GM18873 (cell line): ENCODE data around the gene PLEKHM2.

Experiments
- ATAC-seq: cut with Tn5 transposase; IDR thresholded peaks from one replicate; pipeline ENCODE4 v1.9.1; 2021; ENCODE audit warnings: mild to moderate bottlenecking, moderate library complexity, moderate number of reproducible peaks; ENCODE audit not compliant: unreplicated experiment, low FRiP score

Gene PLEKHM2

DNA sequence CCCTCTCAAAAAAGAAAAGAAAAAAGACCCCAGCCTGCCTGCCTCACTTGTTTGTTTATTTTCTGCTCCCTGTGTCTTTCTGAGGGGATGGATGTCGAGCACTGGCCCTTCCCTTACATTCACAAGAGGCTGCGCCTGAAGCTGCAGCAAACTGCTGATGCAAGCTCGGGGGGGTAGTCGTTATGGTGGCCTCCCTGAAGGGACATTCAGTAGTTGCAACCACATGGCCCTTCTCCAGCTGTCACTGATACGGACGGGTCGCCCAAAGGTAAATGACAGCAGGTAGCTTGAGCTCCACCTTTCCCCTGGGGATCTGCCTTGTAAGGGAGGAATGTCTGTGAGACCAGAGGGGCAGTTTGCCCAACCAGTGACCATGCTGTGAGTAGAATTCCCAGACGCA is 17.7 kb downstream of the PLEKHM2 start:
- no peak for ATAC-seq

DNA sequence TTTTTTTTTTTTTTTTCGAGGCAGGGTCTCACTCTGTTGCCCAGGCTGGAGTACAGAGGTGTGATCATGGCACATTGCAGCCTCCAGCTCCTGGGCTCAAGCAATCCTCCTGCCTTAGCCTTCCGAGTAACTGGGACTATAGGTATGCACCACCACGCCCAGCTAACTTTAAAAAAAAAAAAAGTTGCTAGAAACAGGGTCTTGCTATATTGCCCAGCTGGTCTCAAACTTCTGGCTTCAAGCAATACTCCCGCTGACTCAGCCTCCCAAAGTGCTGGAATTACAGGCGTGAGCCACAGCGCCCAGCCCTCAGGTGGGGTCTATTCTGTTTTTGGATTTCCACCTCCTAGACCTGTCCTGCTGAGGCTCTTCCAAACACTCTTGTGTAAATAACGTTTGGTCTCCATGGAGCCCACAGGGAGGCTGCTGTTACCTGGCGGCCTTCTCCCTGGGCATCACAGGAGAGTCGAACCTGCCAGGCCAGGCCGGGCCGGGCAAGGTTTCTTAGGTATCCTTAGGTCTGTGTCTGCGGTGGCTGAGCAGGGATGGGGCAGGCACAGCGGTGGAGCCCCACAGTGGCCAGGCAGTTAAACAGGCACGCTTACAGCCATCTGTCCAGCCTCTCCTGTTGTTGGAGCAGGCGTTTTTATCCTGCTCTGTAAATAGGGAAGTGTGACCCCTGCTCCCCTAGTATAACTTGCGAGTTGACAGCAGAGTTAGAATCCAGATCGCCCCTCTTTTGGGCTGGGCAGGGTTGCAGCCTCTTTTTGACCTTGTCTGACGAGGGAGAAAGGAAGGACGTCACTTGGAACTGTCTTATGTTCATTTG is 18.8 kb downstream of the PLEKHM2 start:
- ATAC-seq: no peak

GRCh38 chr1:15703562-15703961 is 19.4 kb downstream of the PLEKHM2 start:
- no peak for ATAC-seq

- ATAC-seq: no peak
Measured at GRCh38 chr1:15704526-15705183, 20.5 kb downstream of the PLEKHM2 start.

DNA sequence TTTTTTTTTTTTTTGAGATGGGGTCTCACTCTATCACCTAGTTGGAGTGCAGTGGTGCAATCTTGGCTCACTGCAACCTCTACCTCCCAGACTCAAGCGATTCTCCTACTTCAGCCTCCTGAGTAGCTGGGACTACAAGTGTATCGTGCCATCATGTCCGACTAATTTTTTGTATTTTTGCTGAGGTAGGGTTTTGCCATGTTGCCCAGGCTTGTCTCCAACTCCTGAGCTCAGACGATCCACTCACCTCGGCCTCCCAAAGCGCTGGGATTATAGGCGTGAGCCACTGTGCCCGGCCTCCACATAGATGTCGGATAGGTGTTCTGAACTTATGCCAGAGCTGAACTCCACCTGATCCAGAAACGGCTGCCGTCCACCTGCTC is 21.1 kb downstream of the PLEKHM2 start:
- no peak for ATAC-seq

DNA sequence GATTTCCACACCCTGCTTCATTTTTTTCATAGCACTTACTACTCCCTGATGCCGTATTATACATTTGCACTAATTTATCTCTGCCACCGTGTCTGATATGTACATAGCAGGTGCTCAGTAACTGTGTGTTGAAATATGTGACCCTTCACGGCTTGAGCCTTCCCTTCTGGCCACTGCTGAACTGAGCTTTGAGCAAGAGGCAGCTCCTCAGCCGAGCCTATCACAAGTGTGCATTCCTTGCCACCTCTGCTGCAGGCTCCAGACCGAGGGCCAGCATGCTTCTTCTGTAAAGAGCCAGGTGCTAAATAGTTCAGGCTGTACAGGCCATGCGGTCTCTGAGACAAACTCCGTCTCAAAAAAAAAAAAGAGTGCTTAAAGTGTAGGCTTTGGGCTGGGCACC is 22.6 kb downstream of the PLEKHM2 start:
- ATAC-seq: no peak

GRCh38 chr1:15707239-15707925 is 23.3 kb downstream of the PLEKHM2 start:
- no peak for ATAC-seq

DNA sequence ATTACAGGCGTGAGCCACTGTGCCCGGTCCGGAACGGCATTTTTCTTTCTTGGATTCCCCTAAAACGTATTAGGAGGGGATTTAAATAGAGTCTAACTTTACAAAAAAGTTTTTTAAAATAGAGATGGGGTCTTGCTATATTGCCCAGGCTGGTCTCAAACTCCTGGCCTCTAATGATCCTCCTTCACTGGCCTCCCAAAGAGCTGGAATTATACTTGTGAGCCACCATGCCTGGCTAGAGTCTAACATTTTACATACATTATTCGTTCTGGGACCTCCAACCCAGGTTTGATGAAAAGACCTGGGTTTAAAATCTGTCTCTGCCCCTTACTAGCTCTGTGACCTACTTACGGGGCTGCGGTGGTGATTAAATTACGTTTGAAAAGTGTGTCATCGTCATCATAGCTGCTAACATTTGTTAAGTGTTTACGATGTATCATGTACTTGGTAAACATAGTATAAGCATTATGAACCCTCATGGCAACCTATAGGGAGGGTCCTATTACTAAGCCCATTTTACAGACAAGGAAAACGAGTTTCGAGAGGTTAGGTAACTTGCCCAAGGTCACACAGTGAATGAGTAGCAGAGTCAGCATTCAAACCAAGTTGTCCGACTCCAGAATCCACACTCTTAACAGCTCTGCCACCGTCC is 24.5 kb downstream of the PLEKHM2 start:
- ATAC-seq: no peak

- ATAC-seq: no peak
Measured at GRCh38 chr1:15709226-15709625, 25.1 kb downstream of the PLEKHM2 start.

GRCh38 chr1:15712168-15712567 is 28.0 kb downstream of the PLEKHM2 start:
- ATAC-seq: no peak

DNA sequence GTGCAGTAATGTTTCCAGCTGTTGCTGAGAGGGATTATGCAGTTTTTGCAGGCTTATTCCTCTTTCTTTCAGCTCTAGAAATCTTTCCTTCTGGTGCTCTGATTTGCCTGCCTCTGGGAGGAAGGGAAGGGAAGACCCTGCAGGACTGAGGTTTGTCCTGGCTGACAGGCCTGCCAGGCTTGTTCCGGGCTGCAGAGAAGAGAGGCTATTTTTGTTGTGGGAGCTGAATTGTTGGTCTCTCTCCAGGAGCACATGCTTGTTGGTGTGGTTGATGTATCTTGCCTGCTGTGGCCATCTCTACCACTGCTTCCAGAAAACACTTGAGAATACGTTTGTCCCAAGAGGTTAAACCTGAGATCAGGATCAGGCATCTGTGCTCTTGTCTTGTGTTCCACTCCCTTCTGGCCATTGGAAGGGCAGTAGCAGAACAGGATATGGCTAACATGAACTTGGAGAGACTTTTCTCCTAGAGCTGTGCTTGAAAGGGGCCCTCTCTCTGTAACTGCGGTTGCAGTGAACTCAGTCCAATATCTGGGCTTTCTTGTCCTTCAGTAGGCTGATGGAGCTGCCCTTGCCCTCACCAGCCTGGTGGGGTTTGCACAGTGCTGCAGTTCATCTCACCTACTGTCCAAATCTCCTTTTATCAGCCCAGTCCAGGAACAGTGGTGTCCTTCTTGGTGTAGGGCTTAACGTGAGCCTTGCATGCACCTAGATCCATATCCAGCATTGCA is 30.5 kb downstream of the PLEKHM2 start:
- no peak for ATAC-seq

DNA sequence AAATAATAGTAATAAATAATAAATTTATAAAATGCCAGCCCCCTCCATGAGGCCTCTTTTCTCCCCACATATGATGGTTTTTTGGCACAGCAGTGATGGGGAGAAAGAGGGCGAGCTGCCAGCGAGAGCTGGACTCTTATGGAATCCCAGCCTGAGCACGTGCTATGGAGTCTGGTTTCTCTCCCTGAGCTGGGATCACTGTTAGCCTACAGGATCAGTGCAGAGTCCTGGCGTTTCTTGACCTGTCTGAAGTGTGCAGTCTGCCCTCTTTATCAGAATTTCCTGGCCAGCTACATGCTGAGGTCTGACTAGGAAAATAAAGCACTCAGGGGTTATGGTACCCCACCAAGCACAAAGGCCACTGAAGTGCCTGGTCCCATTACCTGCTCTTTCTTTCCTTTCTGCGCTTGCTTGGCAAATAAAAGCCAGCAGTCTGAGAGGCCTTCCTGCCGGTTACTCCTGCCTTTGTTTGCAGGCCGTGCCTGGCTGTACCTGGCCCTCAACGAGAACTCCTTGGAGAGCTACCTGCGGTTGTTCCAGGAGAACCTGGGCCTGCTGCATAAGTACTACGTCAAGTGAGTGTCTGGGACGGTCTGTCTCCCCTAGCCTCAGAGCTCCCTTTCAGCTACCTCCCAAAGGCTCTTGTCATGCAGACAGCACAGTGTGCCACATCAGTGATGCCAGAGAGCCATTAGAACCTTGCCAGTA is 33.5 kb downstream of the PLEKHM2 start:
- no peak for ATAC-seq

DNA sequence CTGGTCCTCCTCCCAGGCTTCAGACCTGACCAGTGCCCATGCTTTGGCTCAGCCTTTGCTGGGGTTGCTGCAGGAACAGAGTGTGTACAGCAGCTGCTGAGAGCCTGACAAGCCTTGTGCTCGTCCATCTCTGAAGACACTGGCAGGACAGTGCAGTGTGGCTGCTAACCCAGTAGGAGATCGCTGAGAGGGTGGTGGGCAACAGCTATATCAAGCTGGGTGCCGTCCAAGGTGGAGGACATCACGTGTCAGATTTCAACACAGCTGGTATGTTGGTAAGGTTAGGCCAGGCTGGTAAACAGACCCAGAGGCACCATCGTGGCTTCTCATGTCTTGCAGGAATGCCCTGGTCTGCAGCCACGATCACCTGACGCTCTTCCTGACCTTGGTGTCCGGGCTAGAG is 34.1 kb downstream of the PLEKHM2 start:
- ATAC-seq: no peak

- ATAC-seq: no peak
Measured at GRCh38 chr1:15719381-15720120, 35.4 kb downstream of the PLEKHM2 start.

- ATAC-seq: no peak
Measured at GRCh38 chr1:15720861-15721260, 36.7 kb downstream of the PLEKHM2 start.

DNA sequence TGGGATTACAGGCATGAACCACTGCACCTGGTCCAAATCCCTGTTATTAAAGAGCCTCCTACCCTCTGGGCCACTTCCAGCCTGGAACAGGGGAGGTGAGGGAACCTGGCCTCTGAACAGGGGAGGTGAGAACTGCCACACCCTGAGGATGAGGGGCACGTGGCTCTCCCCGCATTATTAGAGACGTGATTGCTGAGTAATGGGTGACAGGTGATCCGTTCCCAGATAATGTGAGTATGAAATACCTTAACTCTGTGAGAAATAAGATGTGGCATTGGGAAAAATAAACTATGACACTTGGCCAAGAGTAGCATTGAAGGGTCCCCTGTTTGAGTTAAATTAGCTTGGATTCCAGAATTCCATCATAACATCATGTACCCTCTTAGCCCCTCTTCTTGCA is 38.3 kb downstream of the PLEKHM2 start:
- ATAC-seq: no peak

GRCh38 chr1:15722836-15723532 is 38.9 kb downstream of the PLEKHM2 start:
- ATAC-seq: no peak

DNA sequence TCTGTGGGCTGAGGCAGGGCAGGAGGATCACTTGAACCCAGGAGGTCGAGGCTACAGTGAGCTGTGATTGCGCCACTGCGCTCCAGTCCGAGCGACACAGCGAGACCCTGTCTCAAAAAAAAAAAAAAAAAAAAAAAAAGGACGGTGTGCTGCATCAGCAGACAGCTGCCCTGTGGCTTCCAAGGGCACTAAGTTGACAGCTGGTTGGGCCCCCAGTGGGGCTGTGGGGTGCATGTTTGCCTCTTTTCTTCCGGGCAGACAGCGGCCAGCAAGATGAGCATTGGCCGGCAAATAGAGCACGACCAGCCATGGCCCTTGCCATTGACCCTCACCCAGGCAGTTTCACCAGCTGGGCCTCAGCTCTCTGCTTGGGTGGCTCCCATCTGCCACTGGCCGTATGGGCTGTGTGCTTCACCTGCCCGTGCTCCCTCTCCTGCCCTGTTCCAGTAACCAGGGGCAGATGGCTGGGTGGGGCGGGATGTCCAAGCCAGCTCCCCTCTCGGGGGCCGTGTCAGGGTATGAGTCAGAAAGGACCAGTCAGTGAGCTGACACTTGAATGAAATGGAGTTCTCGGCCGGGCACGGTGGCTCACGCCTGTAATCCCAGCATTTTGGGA is 39.6 kb downstream of the PLEKHM2 start:
- no peak for ATAC-seq
